Renal cortex interstitium (tissue), 11 donors: Measurements from ENCODE around the gene THAP7. TPM values are rescaled to one million over a fixed set of nuclear protein-coding genes. Genes with fewer than 3 reads are reported as not detected.

ENCODE experiments used
- DNase-seq, 11 donors: peaks; one replicate each; pipeline ENCODE4 v3.0.0-alpha.2; 2013; ENCODE audit warnings: low read depth in 9 of 11, low spot score in 4 of 11; ENCODE audit errors: extremely low read depth in 1 of 11
- polyA plus RNA-seq, 3 donors: library from polyadenylated mRNA; unstranded; fragments of 120-200 nt; gene quantifications; one replicate each; pipeline ENCODE4 v1.2.1, GENCODE V29; 2013; ENCODE audit not compliant: insufficient read length in 3 of 3

Gene THAP7
- polyA plus RNA-seq, 3 donors, result 15.1 to 23.6 (median 18.1) TPM

DNA sequence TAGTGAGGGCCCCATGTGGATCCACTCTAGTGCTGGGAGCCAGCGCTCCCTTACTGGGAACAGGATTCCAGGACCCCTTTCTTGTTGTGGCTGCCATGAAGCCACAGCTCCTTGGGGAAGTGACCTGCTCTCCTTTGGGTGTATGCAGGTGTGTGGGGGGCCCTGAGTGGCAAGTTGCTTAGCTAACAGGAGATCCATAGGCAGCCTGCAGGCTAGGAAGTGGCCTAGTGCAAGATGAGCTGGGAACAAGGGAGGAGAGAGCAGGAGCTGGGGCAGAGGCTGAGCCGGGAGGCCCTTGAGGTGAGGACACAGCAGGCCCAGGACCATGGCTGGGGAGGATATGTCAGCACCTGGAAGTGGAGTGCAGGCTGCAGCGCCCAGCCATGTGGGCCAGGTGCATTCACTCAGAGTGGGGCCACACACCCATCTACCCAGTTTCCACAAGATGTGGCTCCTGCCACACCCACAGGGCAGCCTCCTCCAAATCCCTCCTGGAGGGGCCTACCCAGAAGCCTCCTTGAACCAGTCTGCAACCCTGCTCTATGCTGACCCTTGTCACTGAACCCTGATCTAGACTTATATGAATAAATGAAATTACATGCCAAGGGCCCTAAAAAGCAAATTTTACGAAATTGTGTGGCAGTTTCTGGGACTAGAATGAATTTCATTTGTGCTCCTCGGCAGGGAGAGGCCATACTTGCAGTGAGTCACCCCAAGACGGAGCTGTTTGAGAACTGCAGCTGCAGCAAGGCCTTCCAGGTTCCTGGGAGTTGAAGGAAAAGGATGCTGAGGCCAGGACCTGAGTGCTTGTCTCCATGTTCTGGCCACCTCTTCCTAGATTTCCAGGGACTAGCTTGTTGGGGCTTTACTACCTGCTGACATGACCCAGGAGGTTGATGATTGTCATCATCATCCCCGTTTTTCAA is 3.2 kb downstream of the THAP7 start:
- no peak for DNase-seq

DNA sequence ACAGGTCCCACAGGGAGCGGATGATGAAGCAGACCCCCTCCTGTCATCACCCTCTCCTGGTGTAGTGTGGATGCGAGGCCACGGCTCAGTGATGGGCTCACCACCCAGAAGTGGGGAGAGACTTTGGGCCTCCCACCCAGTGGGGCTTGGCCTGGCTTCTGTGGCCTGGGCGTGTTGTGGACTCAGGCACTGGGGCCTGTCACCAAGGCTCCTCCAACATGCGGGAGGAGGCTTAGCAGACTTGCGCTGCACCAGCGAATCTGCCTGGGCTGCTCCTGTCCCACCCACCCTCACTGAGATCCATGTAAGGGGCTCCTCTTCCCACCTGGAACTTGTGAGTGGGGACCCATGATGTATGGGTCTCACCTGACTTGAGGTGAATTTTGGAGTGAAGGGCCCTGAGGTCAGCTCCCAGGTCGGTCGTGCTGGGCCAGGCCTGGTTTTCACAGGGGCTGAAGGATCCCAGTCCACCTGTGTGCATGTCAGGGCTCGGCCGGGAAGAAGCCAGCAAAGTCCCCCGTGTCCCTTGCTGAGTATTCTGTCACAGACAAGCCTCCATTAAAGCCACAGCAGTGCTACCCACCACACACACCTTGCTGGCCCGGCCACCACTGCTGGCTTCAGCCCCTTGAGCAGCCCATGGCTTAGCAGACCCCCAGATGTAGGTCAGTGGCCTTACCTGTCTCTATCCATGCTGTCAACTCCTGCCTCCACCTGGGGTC is 4.2 kb downstream of the THAP7 start:
- no peak for DNase-seq

DNA sequence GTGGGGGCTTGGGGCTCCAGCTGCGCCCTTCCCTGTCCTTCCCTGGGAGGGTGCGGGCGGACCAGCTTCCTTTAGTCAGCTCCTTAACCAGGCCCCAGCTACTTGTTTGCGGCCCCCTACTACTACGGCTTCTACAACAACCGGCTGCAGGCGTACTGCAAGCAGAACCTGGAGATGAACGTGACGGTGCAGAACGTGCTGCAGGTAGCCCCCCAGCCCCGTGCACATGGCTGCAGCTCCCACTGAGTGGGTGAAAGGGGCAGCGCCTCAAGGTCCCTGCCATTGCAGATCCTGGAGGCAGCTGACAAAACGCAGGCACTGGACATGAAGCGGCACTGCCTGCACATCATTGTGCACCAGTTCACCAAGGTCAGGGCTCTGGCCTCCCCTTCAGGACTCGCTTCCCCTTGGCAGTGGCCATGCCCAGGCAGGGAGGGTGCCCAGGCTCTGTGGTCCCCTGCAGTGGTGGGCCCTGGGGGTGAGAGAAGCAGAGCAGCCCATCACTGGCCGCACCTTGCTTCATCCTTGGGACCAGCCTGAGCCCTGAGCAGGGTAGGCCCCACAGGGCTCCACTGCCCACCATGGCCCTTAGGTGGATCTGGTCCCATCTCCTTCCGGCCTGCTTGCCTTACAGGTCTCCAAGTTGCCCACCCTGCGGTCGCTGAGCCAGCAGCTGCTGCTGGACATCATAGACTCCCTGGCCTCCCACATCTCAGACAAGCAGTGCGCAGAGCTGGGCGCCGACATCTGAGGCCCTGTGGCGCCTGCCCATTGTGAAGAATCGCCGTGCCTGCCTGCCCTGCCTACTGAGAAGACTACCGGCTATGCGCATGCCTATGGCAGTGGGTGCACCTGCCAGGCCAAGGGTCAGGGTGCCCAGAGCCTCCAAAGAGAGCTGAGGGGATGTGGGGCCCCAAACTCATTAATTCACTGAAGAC is 5.1 kb downstream of the THAP7 start:
- no peak for DNase-seq

DNA sequence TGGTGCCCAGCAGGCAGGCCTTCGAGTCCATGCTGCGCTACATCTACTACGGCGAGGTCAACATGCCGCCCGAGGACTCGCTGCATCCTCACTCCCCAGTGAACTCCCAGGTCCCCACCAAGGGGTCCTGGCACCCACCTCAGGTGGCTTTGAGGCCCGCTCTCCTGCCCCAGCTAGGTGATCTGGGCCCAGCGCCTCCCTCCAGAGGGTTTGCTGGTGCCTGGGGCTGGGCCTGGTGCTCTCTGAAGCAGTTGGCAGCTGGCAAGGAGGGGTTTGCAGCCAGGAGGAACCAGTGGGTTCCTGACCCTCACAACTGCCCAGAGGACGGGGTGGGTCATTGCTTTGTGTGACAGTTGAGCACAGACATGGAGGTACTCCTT is 5.9 kb downstream of the THAP7 start:
- no peak for DNase-seq

DNA sequence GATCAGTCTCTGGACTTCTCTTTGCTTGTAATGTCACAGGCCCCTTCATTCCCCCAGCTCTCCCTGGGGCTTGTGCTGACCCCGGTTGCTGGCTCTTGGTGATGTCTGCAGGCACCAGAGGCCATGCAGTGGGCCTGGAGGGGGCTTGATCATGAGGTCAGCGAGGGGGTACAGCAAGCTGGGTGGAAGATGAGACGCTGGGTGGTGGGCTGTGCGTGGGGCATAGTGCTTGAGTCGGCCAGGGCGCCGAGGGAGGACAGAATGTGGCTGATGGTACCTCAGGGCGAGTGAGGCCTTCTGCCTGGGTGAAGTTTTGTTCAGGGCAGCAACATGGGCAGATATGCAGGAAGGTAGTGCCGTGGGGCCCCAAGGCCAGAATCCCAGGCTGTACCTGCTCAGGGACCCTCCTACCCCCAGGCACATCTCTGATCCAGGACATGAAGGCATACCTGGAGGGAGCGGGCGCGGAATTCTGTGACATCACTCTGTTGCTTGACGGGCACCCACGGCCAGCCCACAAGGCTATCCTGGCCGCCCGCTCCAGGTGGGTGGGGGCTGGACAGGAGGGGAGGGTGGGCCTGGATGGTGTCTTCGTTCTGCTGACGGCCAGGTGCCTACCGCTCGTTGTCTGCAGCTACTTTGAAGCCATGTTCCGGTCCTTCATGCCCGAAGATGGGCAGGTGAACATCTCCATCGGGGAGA is 6.4 kb downstream of the THAP7 start:
- DNase-seq, result no peak

DNA sequence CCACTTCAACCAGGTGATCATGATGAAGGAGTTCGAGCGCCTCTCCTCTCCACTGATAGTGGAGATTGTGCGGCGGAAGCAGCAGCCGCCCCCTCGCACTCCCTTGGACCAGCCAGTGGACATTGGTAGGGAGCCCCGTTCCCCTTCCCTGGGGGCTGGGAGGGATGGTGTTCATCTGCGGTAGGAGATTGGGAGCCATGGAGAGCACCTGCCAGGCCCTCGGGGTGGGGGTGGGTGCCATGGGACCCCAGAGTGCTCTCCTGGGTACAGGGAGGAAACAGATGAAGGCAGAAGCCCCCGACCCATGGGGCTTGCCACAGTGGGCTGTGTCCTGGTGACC is 7.0 kb downstream of the THAP7 start:
- no peak for DNase-seq

DNA sequence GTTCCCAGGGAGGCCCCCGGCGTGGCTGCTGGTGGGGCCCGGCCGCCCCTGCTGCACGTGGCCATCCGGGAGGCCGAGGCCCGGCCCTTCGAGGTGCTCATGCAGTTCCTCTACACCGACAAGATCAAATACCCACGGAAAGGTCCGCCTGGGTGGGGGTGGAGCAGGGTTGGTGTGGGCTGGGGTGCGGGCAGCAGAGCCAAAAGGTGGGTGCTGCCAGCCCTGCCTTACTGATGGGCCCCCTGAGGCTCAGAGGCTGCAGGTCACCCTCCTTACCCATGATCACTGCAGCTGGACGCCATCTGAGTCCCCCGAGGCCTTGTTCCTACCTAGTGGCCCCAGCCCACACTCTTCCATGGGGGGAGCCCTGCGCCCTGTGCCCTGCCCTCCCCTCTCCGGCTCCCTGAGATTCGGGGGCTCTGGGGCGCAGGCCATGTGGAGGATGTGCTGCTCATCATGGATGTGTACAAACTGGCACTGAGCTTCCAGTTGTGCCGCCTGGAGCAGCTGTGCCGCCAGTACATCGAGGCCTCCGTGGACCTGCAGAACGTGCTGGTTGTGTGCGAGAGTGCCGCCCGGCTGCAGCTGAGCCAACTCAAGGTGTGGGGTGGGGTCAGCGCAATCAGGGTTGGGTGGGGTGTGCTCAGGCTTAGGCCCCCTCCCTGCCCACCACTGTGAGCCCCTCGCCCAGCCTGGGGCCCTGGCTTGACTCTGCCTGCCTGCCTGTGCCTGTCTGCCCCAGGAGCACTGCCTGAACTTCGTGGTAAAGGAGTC is 7.6 kb downstream of the THAP7 start:
- no peak for DNase-seq

DNA sequence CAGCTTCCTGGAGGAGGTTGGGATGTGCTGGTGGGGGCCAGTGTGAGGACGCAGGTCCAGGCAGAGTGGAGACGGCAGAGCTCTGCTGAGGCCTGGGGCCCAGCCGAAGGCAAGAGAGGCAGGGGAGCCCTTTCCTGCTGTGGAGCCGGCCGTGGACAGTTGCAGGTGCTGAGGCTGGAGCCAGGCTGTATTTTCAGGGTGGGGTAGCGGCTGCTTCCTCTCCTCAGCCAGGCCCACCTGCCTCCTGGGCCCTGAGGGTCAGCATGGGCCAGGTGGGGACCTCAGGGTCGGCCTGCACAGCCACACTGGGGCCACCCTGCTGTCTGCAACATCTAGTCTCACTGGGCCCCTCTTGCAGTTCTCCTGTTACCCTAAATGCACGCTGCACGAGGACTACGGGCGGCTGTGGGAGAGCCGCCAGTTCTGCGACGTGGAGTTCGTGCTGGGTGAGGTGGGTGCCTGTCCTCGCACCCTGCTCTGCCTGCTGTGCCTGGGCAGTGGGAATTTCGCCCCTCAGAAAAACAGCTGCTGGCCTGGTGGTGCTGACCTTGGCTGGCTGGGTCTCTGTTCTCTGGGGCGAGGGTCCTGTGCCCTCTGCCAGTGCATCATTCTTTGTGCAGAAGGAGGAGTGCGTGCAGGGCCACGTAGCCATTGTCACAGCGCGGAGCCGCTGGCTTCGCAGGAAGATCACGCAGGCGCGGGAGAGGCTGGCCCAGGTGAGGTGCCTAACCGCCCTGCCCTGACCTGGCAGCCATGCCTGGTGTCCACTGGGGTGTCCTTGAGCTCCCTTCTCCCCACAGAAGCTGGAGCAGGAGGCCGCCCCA is 8.4 kb downstream of the THAP7 start:
- DNase-seq, result no peak

DNA sequence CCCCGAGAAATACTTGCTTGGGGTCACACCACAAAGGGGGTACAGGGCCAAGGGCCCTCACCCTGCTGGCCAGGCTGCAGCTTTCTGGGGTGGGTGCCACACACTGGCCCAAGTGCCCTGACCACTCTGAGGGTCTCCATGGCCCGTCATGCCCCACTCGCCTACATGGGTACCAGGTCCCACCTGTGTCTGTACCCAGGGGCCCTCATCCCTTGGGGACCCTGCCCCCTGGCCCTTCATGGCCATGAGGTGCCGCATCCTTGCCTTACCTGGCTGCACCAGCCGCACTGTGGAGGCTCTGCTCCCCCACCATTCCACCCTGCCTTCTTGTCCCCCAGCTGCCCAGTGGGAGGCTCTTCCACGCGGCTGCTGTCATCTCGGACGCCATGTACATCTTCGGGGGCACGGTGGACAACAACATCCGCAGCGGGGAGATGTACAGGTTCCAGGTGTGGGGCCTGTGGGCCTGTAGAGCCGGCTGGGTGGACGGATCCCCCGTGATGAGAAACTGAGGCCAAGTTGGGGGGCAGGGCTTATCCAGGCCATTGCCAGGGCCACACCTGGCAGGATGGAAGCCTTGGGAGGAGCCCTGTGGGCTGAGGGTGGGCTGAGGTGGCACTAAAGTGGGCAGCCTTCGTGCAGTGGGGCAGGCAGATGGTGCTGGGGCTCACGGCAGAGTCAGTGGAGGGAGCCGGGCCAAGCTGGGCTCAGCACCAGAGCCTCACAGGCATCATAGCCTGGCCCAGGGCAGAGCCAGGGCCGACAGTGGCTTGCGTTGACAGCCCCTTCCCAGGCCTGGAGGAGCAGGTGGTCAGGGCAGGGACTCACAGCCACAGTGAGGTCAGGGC is 9.2 kb downstream of the THAP7 start:
- no peak for DNase-seq

DNA sequence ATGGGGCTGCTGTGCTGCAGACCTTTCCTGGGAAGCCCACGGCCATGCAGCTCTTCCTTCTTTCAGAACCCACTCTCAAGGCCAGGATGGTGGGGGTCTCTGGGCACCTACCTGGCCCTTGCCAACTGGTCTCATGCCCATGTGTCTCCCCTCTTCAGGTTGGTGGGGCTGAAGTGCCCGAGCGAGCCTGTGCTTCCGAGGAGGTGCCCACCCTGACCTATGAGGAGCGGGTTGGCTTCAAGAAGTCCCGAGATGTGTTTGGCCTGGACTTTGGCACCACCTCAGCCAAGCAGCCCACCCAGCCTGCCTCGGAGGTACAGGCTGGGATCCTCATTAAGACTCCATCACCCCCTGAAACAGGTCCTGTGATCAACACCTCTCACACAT is 9.9 kb downstream of the THAP7 start:
- DNase-seq, result no peak

DNA sequence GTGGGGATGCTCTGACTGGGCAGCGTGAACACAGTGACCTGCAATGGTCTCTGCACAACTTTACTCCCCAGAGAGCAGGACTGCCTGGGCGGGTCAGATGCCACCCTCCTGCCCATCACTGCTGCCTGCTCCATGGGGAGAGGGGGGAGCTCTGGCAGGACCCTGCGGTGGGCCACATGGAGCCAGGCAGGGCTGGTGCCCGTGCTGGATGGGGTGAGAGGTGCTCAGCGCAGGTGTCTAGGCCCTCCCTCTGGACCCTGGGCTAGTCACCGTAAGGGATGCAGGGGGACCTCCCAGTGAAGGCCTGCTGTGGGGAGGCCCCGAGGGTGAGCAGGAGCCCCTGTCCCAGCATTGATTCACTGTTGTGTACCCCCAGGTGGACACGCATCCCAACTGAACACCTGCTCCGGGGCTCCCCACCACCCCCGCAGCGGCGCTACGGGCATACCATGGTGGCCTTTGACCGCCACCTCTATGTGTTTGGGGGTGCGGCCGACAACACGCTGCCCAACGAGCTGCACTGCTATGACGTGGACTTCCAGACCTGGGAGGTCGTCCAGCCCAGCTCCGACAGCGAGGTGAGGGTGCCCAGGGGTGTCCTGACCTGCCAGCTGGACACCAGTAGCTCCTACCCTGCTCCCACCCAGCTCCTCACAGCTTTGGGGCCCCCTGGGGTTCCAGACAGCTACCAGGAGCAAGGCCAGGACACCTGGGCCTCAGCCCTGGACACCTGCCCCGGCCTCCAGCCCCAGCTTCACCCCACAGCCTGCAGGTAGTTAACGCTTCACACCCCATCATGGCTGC is 10.5 kb downstream of the THAP7 start:
- DNase-seq, result no peak

DNA sequence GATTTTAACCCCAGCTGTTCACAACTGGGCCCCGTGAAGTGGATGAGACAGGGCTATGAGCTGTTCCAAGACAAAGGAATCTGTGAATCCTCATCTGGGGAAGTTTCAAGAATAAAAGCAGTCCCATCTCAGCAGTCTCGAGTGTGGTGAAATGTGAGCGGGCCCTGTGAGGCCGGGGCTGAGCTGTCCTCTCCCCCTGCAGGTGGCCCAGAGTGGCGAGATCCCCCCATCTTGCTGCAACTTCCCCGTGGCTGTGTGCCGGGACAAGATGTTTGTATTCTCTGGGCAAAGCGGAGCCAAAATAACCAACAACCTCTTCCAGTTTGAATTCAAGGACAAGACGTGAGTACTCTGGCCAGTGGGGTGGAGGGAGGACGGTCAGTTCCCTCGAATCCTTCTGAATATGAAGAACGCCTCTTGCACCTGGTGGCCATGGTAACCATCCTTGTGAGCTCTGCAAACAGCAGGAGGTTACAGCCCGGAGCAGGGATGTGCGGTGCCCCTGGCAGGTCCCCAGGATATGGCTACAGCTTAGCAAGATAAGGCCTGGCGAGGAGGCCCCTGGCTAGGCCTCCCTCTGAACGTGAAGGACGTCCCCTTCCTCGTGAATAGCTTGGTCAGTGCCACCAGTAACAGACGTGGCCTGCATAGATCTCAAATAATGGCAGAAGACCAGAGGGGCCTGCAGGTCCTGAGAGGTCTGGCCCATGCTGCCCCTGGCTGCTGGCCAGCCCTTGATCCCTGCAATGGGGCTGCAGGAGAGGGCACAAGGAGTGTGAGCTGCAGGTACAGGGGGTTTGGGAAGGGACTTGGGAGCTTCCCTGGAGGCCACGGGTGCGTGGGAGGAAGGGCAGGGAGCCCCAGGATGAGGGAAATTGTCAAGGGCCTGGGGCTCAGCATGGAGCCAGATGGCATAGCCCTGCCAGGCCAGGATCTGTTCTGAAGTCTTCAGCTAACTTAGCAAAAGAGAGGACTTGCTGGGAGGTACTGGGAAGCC is 11.4 kb downstream of the THAP7 start:
- no peak for DNase-seq

DNA sequence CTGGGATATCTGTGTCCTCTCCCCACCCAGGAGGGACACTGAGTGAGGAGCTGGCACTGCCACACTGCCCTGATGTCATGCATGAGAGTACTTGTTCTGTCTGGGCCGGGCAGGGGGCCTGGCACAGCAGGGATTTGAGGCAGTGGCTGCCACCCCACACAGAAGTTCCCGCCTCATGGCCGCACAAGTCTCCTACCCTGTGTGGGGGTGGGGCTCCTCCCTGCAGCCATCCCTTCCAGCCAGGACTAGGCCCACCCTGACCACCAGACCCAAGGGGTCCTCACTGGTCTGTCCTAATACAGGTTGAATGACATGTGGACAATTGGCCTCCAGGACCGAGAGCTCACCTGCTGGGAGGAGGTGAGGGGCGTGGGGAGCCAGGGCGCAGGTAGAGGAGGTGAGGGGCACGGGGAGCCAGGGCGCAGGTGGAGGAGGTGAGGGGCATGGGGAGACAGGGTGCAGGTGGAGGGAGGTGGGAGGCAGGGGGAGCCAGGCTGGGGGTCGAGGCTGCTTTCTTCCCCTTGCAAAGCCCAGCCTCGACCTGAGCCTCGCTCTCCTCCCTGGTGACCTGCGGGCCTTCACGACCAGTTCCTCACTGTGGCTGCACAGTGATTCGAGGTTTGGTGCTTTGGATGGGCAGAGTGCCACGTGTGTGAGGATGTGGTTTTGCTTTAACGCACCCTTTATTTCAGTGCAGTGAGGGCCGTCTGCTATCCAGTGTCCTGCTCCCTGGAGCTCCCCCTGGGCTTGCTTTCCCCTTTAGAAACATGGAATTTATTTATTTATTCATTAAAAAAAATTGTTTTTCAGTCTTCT is 12.4 kb downstream of the THAP7 start:
- DNase-seq, result no peak
